Astrocyte of the spinal cord (primary cell): ENCODE measurements around the gene AHCYL1.
A peak's percentile ranks its signal among the peaks of the same experiment; 100 is the strongest.

ENCODE experiments used
- DNase-seq: peaks from one replicate; pipeline ENCODE4 v3.0.0; 2011; ENCODE audit warnings: low read depth, low spot score
- H3K4me3 ChIP-seq: 2 replicates; pipeline ENCODE4 v1.5.1; 2011; ENCODE audit warnings: low read depth, mild to moderate bottlenecking, low read length, moderate library complexity
- in situ Hi-C: cut with HindIII; loops from 2 replicates; pipeline ENCODE4 v1.10.0; 2017; ENCODE audit warnings: low sequenced_read_pairs
- TF ChIP-seq, protein P1 (sequence below): IDR thresholded peaks from 2 replicates; pipeline ENCODE4 v1.5.1; 2012; ENCODE audit warnings: low read depth, mild to moderate bottlenecking, low read length, inconsistent platforms

Gene AHCYL1

DNA sequence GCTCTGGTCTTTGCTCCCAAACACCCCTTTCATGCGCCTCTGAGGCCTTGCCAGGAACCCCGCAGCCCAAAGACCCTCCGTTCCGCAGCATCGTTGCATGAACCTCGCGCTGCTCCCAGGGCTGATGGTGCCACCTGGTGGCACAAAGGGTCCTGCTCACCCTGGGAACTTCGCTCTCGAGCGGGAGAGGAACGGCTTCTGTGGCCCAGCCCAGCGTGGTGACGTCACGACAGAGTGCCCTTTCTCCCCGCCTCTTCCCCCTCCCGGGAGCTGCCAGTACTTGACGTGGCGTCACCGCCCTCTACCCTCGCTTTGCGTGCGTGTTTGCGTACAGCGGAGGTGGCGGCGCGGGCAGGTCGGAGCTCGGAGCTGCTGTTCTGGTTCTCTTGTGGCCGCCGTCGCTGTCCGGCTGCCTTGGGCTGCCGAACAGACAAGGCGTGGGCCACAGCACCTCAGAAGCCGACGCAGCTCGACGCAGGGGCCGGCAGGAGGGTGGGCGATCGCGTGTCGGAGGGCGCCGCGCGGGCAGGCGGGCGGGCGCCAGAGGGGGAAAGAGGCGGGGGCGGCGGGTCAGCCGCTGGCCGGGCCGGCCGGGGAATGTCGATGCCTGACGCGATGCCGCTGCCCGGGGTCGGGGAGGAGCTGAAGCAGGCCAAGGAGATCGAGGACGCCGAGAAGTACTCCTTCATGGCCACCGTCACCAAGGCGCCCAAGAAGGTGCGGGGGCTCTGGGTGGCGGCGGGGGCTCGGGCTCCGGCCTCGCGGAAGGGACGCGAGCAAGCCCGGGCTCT is at the start of gene AHCYL1:
AHCYL1 (plus strand) TSS at position 310 of the 791 bp plus-strand sequence; CDS start at position 598, 288 bp downstream.
- in situ Hi-C loops: no loop called here
- peak; percentile 99 for DNase-seq
- peak within 1 kb of the TSS; percentile 83 for H3K4me3 ChIP-seq
- TF ChIP-seq, protein P1, sequence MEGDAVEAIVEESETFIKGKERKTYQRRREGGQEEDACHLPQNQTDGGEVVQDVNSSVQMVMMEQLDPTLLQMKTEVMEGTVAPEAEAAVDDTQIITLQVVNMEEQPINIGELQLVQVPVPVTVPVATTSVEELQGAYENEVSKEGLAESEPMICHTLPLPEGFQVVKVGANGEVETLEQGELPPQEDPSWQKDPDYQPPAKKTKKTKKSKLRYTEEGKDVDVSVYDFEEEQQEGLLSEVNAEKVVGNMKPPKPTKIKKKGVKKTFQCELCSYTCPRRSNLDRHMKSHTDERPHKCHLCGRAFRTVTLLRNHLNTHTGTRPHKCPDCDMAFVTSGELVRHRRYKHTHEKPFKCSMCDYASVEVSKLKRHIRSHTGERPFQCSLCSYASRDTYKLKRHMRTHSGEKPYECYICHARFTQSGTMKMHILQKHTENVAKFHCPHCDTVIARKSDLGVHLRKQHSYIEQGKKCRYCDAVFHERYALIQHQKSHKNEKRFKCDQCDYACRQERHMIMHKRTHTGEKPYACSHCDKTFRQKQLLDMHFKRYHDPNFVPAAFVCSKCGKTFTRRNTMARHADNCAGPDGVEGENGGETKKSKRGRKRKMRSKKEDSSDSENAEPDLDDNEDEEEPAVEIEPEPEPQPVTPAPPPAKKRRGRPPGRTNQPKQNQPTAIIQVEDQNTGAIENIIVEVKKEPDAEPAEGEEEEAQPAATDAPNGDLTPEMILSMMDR: peak; percentile 96

DNA sequence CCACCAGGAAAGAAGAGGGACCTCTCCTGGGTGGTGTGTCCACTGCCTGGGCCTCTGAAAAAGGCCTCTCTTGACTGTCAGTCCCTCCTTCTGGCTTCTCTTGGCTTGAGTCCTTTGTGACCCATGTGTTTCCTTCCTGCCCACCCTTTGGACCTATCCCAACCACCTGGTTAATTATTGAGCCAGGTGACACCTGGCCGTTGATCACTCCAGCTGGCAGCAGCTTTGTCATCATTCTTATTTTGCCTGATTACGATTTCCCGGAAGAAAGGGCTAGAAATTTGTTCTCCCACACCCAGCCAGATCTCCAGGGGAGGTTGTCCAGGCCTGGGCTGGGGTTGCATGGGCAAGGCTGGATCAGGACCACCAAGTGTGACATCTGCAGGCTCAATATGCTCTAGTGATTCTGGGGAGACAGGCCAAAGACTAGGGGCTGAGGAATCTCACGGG is 49.1 kb upstream of the AHCYL1 start:
- TF ChIP-seq, protein P1: no peak
- DNase-seq: no peak
- in situ Hi-C loops: no loop called here
- H3K4me3 ChIP-seq: no peak overlapping the region

DNA sequence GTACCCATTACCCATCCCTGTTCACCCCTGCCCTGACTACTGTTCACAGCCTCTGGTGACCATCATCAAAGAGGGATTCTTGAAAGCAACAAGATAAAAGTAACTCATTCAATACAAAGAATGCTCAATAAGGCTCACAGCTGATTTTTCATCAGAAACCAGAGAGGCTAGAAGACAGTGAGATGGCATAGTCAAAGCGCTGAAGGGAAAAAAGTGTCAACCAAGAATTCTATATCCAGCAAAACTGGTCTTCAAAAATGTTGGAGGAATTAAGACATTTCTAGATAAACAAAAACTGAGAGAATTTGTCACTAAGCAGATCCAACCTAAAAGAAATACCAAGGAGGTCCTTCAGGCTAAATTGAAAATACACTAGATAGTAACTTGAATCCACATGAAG is 46.8 kb upstream of the AHCYL1 start:
- TF ChIP-seq, protein P1: no peak
- in situ Hi-C loops: no loop called here
- no peak for DNase-seq
- no peak overlapping the region for H3K4me3 ChIP-seq

DNA sequence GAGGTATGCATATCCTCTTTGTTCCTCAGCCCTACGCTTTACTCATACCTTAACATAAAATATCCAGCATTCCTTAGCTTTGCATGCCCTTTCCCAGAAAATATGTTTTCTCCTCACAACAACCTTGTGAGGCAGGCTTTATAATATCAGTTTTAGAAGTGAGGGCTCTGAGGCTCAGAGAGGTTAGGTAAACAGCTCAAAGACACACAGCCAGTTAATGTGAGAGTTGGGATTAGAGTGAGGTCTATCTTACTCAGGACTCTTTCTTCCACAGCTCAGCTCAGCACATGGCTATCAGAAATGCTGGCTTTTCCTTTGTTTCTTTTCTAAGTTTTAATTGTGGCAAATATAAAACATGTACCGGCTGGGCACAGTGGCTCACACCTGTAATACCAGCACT is 46.0 kb upstream of the AHCYL1 start:
- in situ Hi-C loops: no loop called here
- no peak overlapping the region for H3K4me3 ChIP-seq
- no peak for DNase-seq
- TF ChIP-seq, protein P1: no peak

DNA sequence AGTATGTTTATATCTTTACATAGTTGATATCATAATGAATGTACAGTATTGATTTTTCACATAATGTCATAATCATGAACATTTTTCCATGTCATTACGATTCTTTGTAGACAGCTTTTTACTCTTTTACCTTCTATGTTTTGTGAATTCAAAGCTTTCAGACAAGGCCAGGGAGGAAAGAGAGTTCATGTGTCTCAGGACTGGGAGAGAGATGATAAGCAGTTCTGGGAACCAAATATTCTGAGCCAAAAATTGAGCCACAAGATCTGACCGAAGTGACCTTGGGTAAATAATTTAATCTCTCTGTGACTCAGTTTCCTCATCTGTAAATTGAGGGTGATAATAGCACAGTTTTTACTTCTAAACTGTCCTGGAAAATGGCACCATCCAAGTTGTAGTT is 42.1 kb upstream of the AHCYL1 start:
- no peak for DNase-seq
- no peak overlapping the region for H3K4me3 ChIP-seq
- TF ChIP-seq, protein P1: no peak
- in situ Hi-C loops: no loop called here

DNA sequence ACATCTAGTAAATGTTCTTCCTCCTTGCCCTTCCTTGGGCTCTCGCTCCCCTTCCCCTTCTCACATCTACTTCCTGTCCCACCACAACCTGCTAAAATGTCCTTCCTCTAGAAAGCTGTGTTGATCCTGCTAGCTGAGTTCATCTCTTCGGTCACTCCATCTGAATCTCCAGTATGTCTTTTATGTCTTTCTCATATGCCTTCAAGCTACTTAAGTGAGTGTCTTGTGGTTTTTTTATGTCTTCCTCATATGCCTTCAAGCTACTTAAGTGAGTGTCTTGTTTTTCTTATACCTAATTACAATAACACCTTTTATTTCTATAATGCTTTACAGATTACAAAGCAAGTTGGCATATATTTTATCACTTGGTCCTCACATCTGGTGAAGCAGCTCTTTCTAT is 40.0 kb upstream of the AHCYL1 start:
- H3K4me3 ChIP-seq: no peak overlapping the region
- in situ Hi-C loops: no loop called here
- TF ChIP-seq, protein P1: no peak
- DNase-seq: no peak
